ENCODE data around the gene RWDD4. TPM values are rescaled to one million over a fixed set of nuclear protein-coding genes. Genes with fewer than 3 reads are reported as not detected.

RWDD4 gene
- total and polyA plus RNA-seq, 3 donors from 2014 or later, result 14.5 to 25.4 (median 23.0) TPM

GRCh38 chr4:183675625-183676024 lies 16.6 kb upstream of the RWDD4 start:
- WGBS, 2 donors, result 80 to 88% methylated on average over 4 of the region's 4 CpGs
- TF ChIP-seq POLR2A (IDR thresholded peaks at IDR 0.05), result no peak
- TF ChIP-seq, protein P1, sequence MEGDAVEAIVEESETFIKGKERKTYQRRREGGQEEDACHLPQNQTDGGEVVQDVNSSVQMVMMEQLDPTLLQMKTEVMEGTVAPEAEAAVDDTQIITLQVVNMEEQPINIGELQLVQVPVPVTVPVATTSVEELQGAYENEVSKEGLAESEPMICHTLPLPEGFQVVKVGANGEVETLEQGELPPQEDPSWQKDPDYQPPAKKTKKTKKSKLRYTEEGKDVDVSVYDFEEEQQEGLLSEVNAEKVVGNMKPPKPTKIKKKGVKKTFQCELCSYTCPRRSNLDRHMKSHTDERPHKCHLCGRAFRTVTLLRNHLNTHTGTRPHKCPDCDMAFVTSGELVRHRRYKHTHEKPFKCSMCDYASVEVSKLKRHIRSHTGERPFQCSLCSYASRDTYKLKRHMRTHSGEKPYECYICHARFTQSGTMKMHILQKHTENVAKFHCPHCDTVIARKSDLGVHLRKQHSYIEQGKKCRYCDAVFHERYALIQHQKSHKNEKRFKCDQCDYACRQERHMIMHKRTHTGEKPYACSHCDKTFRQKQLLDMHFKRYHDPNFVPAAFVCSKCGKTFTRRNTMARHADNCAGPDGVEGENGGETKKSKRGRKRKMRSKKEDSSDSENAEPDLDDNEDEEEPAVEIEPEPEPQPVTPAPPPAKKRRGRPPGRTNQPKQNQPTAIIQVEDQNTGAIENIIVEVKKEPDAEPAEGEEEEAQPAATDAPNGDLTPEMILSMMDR (IDR thresholded peaks at IDR 0.05), result no peak
- intact Hi-C loops (cut with DNase I; ENCODE audit: low total_unique reads), result no loop called here
- DNase-seq, result no peak
- Histone ChIP-seq H3K4me1 (no peaks in the 10 kb centered on the region), H3K36me3 (ENCODE audit: low read depth, missing control alignments) (no peaks in the 10 kb centered on the region), H3K9me3 (no peaks in the 10 kb centered on the region), H3K27ac (no peak overlapping the region), H3K27me3 (no peaks in the 10 kb centered on the region), H3K4me3 (no peak overlapping the region)

- no peak for DNase-seq
- H3K4me1 ChIP-seq, result no peaks in the 10 kb centered on the region
- H3K36me3 ChIP-seq (ENCODE audit: low read depth, missing control alignments), result no peaks in the 10 kb centered on the region
- no peak overlapping the region for H3K27ac ChIP-seq
- intact Hi-C loops (cut with DNase I; ENCODE audit: low total_unique reads), result no loop called here
- H3K9me3 ChIP-seq, result no peaks in the 10 kb centered on the region
- no peak overlapping the region for H3K4me3 ChIP-seq
- TF ChIP-seq POLR2A (IDR thresholded peaks at IDR 0.05), result no peak
- TF ChIP-seq, protein P1 (IDR thresholded peaks at IDR 0.05), result no peak
- no peaks in the 10 kb centered on the region for H3K27me3 ChIP-seq
- 73 to 100% methylated on average over 3 of the region's 3 CpGs for WGBS, 2 donors
These were observed 15.2 kb upstream of the RWDD4 start for GRCh38 chr4:183674153-183674552.

DNA sequence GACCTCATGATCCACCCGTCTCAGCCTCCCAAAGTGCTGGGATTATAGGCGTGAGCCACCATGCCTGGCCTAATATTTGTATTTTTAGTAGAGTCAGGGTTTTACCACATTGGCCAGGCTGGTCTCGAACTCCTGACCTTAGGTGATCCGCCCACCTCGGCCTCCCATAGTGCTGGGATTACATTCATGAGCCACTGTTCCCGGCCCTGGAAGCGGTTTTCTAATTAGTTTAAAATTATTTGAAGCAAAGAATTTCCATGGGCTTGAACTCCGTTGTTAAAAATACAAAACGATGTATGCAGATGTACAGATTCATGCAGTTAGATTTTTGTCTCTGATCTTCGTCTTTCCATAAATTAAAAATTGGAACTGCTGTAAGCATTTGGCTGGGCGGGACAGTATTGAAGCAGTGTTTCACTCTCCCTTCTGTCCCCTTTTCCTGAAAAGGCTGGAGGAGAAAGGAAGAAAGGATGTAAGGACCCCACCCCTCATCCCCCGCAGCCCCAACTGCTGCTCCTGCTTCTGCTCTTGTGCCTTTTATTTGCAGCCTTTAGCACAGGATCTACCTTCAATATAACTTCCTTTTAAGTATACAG lies 12.1 kb upstream of the RWDD4 start:
- intact Hi-C loops (cut with DNase I; ENCODE audit: low total_unique reads), result no loop called here
- DNase-seq, result no peak
- H3K27me3 ChIP-seq, result no peaks in the 10 kb centered on the region
- H3K36me3 ChIP-seq (ENCODE audit: low read depth, missing control alignments), result no peaks in the 10 kb centered on the region
- WGBS, 2 donors, result 90 to 91% methylated on average over 12 of the region's 12 CpGs
- TF ChIP-seq, protein P1 (IDR thresholded peaks at IDR 0.05), result no peak
- no peak for TF ChIP-seq POLR2A (IDR thresholded peaks at IDR 0.05)
- no peak overlapping the region for H3K27ac ChIP-seq
- H3K9me3 ChIP-seq, result no peaks in the 10 kb centered on the region
- H3K4me3 ChIP-seq, result no peak overlapping the region
- no peaks in the 10 kb centered on the region for H3K4me1 ChIP-seq

GRCh38 chr4:183670251-183670650 lies 11.3 kb upstream of the RWDD4 start:
- 69 to 74% methylated on average over 3 of the region's 3 CpGs for WGBS, 2 donors
- Histone ChIP-seq H3K27ac (no peak overlapping the region), H3K4me1 (no peaks in the 10 kb centered on the region), H3K27me3 (no peaks in the 10 kb centered on the region), H3K9me3 (no peaks in the 10 kb centered on the region), H3K4me3 (no peak overlapping the region), H3K36me3 (ENCODE audit: low read depth, missing control alignments) (no peaks in the 10 kb centered on the region)
- TF ChIP-seq POLR2A (IDR thresholded peaks at IDR 0.05), result no peak
- TF ChIP-seq, protein P1 (IDR thresholded peaks at IDR 0.05), result no peak
- DNase-seq, result no peak
- intact Hi-C loops (cut with DNase I; ENCODE audit: low total_unique reads), result no loop called here

GRCh38 chr4:183666088-183666487 lies 7.1 kb upstream of the RWDD4 start:
- Histone ChIP-seq H3K36me3 (ENCODE audit: low read depth, missing control alignments) (no peaks in the 10 kb centered on the region), H3K9me3 (no peaks in the 10 kb centered on the region), H3K4me3 (no peak overlapping the region), H3K4me1 (no peaks in the 10 kb centered on the region), H3K27me3 (no peaks in the 10 kb centered on the region), H3K27ac (no peak overlapping the region)
- no peak for TF ChIP-seq POLR2A (IDR thresholded peaks at IDR 0.05)
- TF ChIP-seq, protein P1 (IDR thresholded peaks at IDR 0.05), result no peak
- intact Hi-C loops (cut with DNase I; ENCODE audit: low total_unique reads), result no loop called here
- no peak for DNase-seq
- 87 to 96% methylated on average over 1 of the region's 1 CpG for WGBS, 2 donors
